HG03095 (cell line): ENCODE measurements around the gene CIBAR2.

ENCODE experiments used
- ATAC-seq: cut with Tn5 transposase; IDR thresholded peaks from one replicate; pipeline ENCODE4 v1.9.1; 2021; ENCODE audit warnings: moderate library complexity; ENCODE audit not compliant: unreplicated experiment

CIBAR2 gene

GRCh38 chr16:85103114-85104079 is 8.9 kb downstream of the CIBAR2 start:
- no peak for ATAC-seq

GRCh38 chr16:85101956-85102630 is 10.2 kb downstream of the CIBAR2 start:
- ATAC-seq = no peak

- ATAC-seq = no peak
Measured at GRCh38 chr16:85100265-85100664, 12.0 kb downstream of the CIBAR2 start.

GRCh38 chr16:85098565-85098964 is 13.7 kb downstream of the CIBAR2 start:
- no peak for ATAC-seq

- no peak for ATAC-seq
Measured at GRCh38 chr16:85096921-85097320, 15.4 kb downstream of the CIBAR2 start.

- no peak for ATAC-seq
Measured at GRCh38 chr16:85094812-85095211, 17.5 kb downstream of the CIBAR2 start.

GRCh38 chr16:85094176-85094805 is 18.0 kb downstream of the CIBAR2 start:
- ATAC-seq = no peak

GRCh38 chr16:85093705-85094104 is 18.6 kb downstream of the CIBAR2 start:
- no peak for ATAC-seq

- no peak for ATAC-seq
Measured at GRCh38 chr16:85092851-85093250, 19.4 kb downstream of the CIBAR2 start.

- no peak for ATAC-seq
Measured at GRCh38 chr16:85092309-85092708, 20.0 kb downstream of the CIBAR2 start.

GRCh38 chr16:85091522-85091910 is 20.8 kb downstream of the CIBAR2 start:
- ATAC-seq = no peak

- no peak for ATAC-seq
Measured at GRCh38 chr16:85090873-85091521, 21.3 kb downstream of the CIBAR2 start.

GRCh38 chr16:85090181-85090580 is 22.1 kb downstream of the CIBAR2 start:
- no peak for ATAC-seq

GRCh38 chr16:85089525-85089924 is 22.7 kb downstream of the CIBAR2 start:
- ATAC-seq = no peak

- no peak for ATAC-seq
Measured at GRCh38 chr16:85088570-85089199, 23.6 kb downstream of the CIBAR2 start.

- no peak for ATAC-seq
Measured at GRCh38 chr16:85087899-85088569, 24.2 kb downstream of the CIBAR2 start.

- ATAC-seq = no peak
Measured at GRCh38 chr16:85086347-85087291, 25.7 kb downstream of the CIBAR2 start.

GRCh38 chr16:85085721-85086120 is 26.6 kb downstream of the CIBAR2 start:
- no peak for ATAC-seq
